GM23338 (cell line): Measurements from ENCODE around the gene VHLL. TPM values are rescaled to one million over a fixed set of nuclear protein-coding genes. Genes with fewer than 3 reads are reported as not detected.

ENCODE experiments used
- ATAC-seq: fragments of 200-7000 bp; cut with Tn5 transposase; 3 replicates; pipeline ENCODE4 v1.9.1; 2020
- DNase-seq: peaks from one replicate; pipeline ENCODE4 v3.0.0-alpha.2; 2015; ENCODE audit warnings: low spot score
- H2AFZ ChIP-seq: fragments of 200-600 bp; sonication (generic); 2 replicates; pipeline ENCODE4 v1.8.0; 2016; ENCODE audit warnings: antibody characterized with exemption, mild to moderate bottlenecking, moderate library complexity
- H3F3A ChIP-seq: fragments of 200-600 bp; sonication (generic); replicated peaks from 2 replicates; pipeline ENCODE4 v1.8.0; 2017; ENCODE audit warnings: antibody characterized with exemption, mixed run types, low read depth
- H3K27ac ChIP-seq: fragments of 200-600 bp; sonication (generic); 2 replicates; pipeline ENCODE4 v1.6.1; 2016; ENCODE audit warnings: low read depth
- H3K27me3 ChIP-seq: fragments of 200-600 bp; sonication (generic); 2 replicates; pipeline ENCODE4 v1.8.0; 2016; ENCODE audit warnings: mild to moderate bottlenecking, mixed run types, moderate library complexity; ENCODE audit not compliant: insufficient read depth
- H3K36me3 ChIP-seq: fragments of 200-600 bp; sonication (generic); 2 replicates; pipeline ENCODE4 v1.8.0; 2016; ENCODE audit warnings: mild to moderate bottlenecking; ENCODE audit not compliant: insufficient read depth
- H3K4me1 ChIP-seq: fragments of 200-600 bp; sonication (generic); 2 replicates; pipeline ENCODE4 v1.8.0; 2016; ENCODE audit warnings: mild to moderate bottlenecking, moderate library complexity; ENCODE audit not compliant: insufficient read depth
- H3K4me2 ChIP-seq: fragments of 200-600 bp; sonication (generic); 2 replicates; pipeline ENCODE4 v1.7.1; 2017; ENCODE audit warnings: mixed run types
- H3K4me3 ChIP-seq: fragments of 200-600 bp; sonication (generic); 2 replicates; pipeline ENCODE4 v1.6.1; 2016; ENCODE audit warnings: mixed run types
- H3K79me2 ChIP-seq: fragments of 200-600 bp; sonication (generic); replicated peaks from 2 replicates; pipeline ENCODE4 v1.8.0; 2017; ENCODE audit warnings: mild to moderate bottlenecking; ENCODE audit not compliant: insufficient read depth
- H3K9me2 ChIP-seq: fragments of 200-600 bp; sonication (generic); 2 replicates; pipeline ENCODE4 v1.8.0; 2017; ENCODE audit not compliant: insufficient read depth
- H4K20me1 ChIP-seq: fragments of 200-600 bp; sonication (generic); replicated peaks from 2 replicates; pipeline ENCODE4 v1.8.0; 2017; ENCODE audit warnings: mild to moderate bottlenecking; ENCODE audit not compliant: insufficient read depth
- H3K27ac Mint-ChIP-seq: 2 replicates; pipeline ENCODE4 v1.8.0; 2020; ENCODE audit warnings: inconsistent platforms, mild to moderate bottlenecking, moderate library complexity, mixed read lengths
- H3K27me3 Mint-ChIP-seq: 3 replicates; pipeline ENCODE4 v1.8.0; 2022; ENCODE audit warnings: low read depth, mild to moderate bottlenecking, moderate library complexity, mixed read lengths, inconsistent platforms; ENCODE audit not compliant: insufficient read depth, poor library complexity
- H3K36me3 Mint-ChIP-seq: 3 replicates; pipeline ENCODE4 v1.8.0; 2021; ENCODE audit warnings: low read depth, mild to moderate bottlenecking, inconsistent platforms, moderate library complexity, mixed read lengths
- H3K4me1 Mint-ChIP-seq: 3 replicates; pipeline ENCODE4 v1.8.0; 2020; ENCODE audit warnings: mild to moderate bottlenecking, inconsistent platforms, mixed read lengths
- H3K4me3 Mint-ChIP-seq: 3 replicates; pipeline ENCODE4 v1.8.0; 2021; ENCODE audit warnings: moderate library complexity, mild to moderate bottlenecking, inconsistent platforms, mixed read lengths
- H3K9me3 Mint-ChIP-seq: 3 replicates; pipeline ENCODE4 v1.8.0; 2020; ENCODE audit warnings: moderate library complexity, mild to moderate bottlenecking, inconsistent platforms, mixed read lengths
- CREB1 ChIP-seq: fragments of 250-450 bp; sonication (Bioruptor Pico); IDR thresholded peaks from 2 replicates; pipeline ENCODE4 v1.5.0; 2020; ENCODE audit warnings: low read depth, mild to moderate bottlenecking, moderate library complexity
- EZH2 ChIP-seq: fragments of 200-600 bp; sonication (generic); IDR thresholded peaks from one replicate; pipeline ENCODE4 v1.8.0; 2017; ENCODE audit warnings: antibody characterized with exemption, mild to moderate bottlenecking, low read depth; ENCODE audit not compliant: unreplicated experiment
- EZH2phosphoT487 ChIP-seq: fragments of 200-600 bp; sonication (generic); IDR thresholded peaks from one replicate; pipeline ENCODE4 v1.8.1; 2018; ENCODE audit warnings: antibody characterized with exemption; ENCODE audit not compliant: unreplicated experiment
- JUNB ChIP-seq: IDR thresholded peaks from one replicate; pipeline ENCODE4 v1.6.1; 2016; ENCODE audit warnings: antibody characterized with exemption; ENCODE audit not compliant: unreplicated experiment
- ZNF114 ChIP-seq: fragments of 250-450 bp; sonication (Bioruptor Pico); IDR thresholded peaks from 2 replicates; pipeline ENCODE4 v1.5.0; 2020; ENCODE audit warnings: mild to moderate bottlenecking, moderate library complexity
- ZNF331 ChIP-seq: fragments of 250-450 bp; sonication (Bioruptor Pico); IDR thresholded peaks from 2 replicates; pipeline ENCODE4 v1.5.0; 2020; ENCODE audit warnings: low read depth, mild to moderate bottlenecking, moderate library complexity
- polyA plus RNA-seq: library from polyadenylated mRNA; unstranded; fragments of >200 nt; fragmentation: Nextera tagmentation; extraction: Ambion mirVana; gene quantifications from 2 replicates; pipeline ENCODE4 v1.2.1, GENCODE V29; 2016
- total RNA-seq: library from RNA; depleted of rRNA; stranded (reverse); fragments of >200 nt; shearing (Covaris generic); gene quantifications from 2 replicates; pipeline ENCODE4 v1.2.3, GENCODE V29; 2014
- TF ChIP-seq, protein P1 (sequence below), 2 experiments: fragments of 200-600 bp in 1 of 2; sonication (generic) in 1 of 2; conservative IDR thresholded peaks; 2 replicates each; pipeline versions ENCODE4 v1.5.1 to v1.6.1; 2016 to 2017; ENCODE audit warnings: antibody characterized with exemption in 2 of 2, low read depth in 2 of 2, mild to moderate bottlenecking in 2 of 2, moderate library complexity in 1 of 2
- TF ChIP-seq, protein P2 (sequence below): fragments of 250-450 bp; sonication (Bioruptor Pico); IDR thresholded peaks from 2 replicates; pipeline ENCODE4 v1.5.0; 2020; ENCODE audit warnings: mild to moderate bottlenecking, moderate library complexity
- TF ChIP-seq, protein P3 (sequence below): IDR thresholded peaks from one replicate; pipeline ENCODE4 v1.6.1; 2018; ENCODE audit warnings: antibody characterized with exemption; ENCODE audit not compliant: unreplicated experiment

The VHLL gene
- total and polyA plus RNA-seq, 2 experiments from 2014 or later, result not detected

DNA sequence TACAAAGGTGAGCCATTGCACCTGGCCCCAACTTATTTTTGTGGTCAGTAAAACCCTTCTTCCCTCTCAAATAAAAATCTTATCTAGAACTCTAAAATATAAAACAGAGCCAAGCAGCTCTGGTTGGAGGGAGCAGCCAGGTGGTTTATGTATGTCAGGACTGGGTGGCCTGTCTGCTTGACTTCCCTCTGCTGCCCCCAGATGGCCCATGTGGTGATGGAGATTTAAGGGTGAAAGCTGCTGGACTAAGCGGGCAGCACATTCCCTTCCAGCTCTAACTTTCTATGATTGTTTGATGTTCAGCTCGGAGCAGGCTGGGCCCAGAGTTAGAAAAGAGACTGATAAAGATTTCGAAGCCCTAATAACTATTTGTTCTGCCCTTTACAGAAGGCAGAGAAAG lies 39.3 kb downstream of the VHLL start:
- H3K36me3 ChIP-seq, result peaks cover 63% of the 10 kb centered on the region
- H3K4me3 Mint-ChIP-seq, result no peak overlapping the region
- peaks cover 10% of the 10 kb centered on the region; the same call in 1 of the 2 replicates for H3F3A ChIP-seq
- H3K79me2 ChIP-seq, result no peaks in the 10 kb centered on the region
- no peak overlapping the region for H3K27ac ChIP-seq
- H3K4me1 Mint-ChIP-seq, result no peaks in the 10 kb centered on the region
- no peaks in the 10 kb centered on the region for H3K27me3 ChIP-seq
- H3K27ac Mint-ChIP-seq, result no peak overlapping the region
- H4K20me1 ChIP-seq, result peaks cover 16% of the 10 kb centered on the region
- H3K4me3 ChIP-seq, result no peak overlapping the region
- no peak overlapping the region for H2AFZ ChIP-seq
- peaks cover 81% of the 10 kb centered on the region for H3K36me3 Mint-ChIP-seq
- H3K27me3 Mint-ChIP-seq, result peaks cover 1% of the 10 kb centered on the region
- H3K4me1 ChIP-seq, result no peaks in the 10 kb centered on the region
- TF ChIP-seq, protein P1, sequence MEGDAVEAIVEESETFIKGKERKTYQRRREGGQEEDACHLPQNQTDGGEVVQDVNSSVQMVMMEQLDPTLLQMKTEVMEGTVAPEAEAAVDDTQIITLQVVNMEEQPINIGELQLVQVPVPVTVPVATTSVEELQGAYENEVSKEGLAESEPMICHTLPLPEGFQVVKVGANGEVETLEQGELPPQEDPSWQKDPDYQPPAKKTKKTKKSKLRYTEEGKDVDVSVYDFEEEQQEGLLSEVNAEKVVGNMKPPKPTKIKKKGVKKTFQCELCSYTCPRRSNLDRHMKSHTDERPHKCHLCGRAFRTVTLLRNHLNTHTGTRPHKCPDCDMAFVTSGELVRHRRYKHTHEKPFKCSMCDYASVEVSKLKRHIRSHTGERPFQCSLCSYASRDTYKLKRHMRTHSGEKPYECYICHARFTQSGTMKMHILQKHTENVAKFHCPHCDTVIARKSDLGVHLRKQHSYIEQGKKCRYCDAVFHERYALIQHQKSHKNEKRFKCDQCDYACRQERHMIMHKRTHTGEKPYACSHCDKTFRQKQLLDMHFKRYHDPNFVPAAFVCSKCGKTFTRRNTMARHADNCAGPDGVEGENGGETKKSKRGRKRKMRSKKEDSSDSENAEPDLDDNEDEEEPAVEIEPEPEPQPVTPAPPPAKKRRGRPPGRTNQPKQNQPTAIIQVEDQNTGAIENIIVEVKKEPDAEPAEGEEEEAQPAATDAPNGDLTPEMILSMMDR (conservative IDR thresholded peaks at IDR 0.05; ENCODE audit: low read depth in 2 of 2), result peak; percentile 13 to 50; a peak in 3 of 4 replicates
- TF ChIP-seq ZNF114, result no peak
- H3K4me2 ChIP-seq, result no peak overlapping the region
- ATAC-seq, result peak; percentile 53; the same call in 2 of the 3 replicates
- H3K9me2 ChIP-seq, result no peaks in the 10 kb centered on the region
- no peaks in the 10 kb centered on the region for H3K9me3 Mint-ChIP-seq
- DNase-seq, result peak; percentile 30

DNA sequence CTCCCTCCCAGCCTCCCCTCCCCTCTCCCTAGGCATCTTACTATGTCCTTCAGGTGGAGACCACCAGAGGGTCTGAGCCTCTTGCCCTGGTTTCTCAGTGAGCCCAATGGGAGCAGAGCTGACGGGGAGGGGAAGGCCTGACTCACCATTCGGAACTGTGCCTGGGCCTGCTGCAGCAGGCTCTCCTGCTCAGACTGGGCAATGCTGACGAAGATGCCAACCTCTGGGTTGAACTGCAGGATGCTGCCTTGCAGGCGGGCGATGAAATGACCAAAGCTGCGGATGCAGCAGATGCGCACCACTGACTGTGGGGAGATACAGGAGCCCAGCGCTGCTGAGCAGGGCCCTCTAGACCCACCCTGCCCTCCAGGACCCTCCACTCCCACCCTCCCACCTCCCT lies 40.2 kb downstream of the VHLL start:
- no peak overlapping the region for H3K4me3 ChIP-seq
- ATAC-seq, result no peak
- peaks cover 10% of the 10 kb centered on the region; the same call in 1 of the 2 replicates for H3F3A ChIP-seq
- no peaks in the 10 kb centered on the region for H3K9me2 ChIP-seq
- H3K27ac Mint-ChIP-seq, result no peak overlapping the region
- H3K27me3 Mint-ChIP-seq, result peaks cover 4% of the 10 kb centered on the region
- peaks cover 77% of the 10 kb centered on the region for H3K36me3 Mint-ChIP-seq
- no peaks in the 10 kb centered on the region for H3K4me1 ChIP-seq
- no peak overlapping the region for H3K4me3 Mint-ChIP-seq
- no peak overlapping the region for H3K4me2 ChIP-seq
- H3K9me3 Mint-ChIP-seq, result no peaks in the 10 kb centered on the region
- DNase-seq, result no peak
- no peak overlapping the region for H3K27ac ChIP-seq
- peaks cover 10% of the 10 kb centered on the region for H4K20me1 ChIP-seq
- no peaks in the 10 kb centered on the region for H3K79me2 ChIP-seq
- no peaks in the 10 kb centered on the region for H3K27me3 ChIP-seq
- no peak overlapping the region for H2AFZ ChIP-seq
- no peaks in the 10 kb centered on the region for H3K4me1 Mint-ChIP-seq
- peaks cover 60% of the 10 kb centered on the region for H3K36me3 ChIP-seq
- TF ChIP-seq ZNF114, result no peak
- no peak for TF ChIP-seq CREB1 (CRISPR knock-in tag)
- no peak for TF ChIP-seq ZNF331
- TF ChIP-seq EZH2phosphoT487, result no peak
- TF ChIP-seq JUNB, result no peak
- TF ChIP-seq, protein P2, sequence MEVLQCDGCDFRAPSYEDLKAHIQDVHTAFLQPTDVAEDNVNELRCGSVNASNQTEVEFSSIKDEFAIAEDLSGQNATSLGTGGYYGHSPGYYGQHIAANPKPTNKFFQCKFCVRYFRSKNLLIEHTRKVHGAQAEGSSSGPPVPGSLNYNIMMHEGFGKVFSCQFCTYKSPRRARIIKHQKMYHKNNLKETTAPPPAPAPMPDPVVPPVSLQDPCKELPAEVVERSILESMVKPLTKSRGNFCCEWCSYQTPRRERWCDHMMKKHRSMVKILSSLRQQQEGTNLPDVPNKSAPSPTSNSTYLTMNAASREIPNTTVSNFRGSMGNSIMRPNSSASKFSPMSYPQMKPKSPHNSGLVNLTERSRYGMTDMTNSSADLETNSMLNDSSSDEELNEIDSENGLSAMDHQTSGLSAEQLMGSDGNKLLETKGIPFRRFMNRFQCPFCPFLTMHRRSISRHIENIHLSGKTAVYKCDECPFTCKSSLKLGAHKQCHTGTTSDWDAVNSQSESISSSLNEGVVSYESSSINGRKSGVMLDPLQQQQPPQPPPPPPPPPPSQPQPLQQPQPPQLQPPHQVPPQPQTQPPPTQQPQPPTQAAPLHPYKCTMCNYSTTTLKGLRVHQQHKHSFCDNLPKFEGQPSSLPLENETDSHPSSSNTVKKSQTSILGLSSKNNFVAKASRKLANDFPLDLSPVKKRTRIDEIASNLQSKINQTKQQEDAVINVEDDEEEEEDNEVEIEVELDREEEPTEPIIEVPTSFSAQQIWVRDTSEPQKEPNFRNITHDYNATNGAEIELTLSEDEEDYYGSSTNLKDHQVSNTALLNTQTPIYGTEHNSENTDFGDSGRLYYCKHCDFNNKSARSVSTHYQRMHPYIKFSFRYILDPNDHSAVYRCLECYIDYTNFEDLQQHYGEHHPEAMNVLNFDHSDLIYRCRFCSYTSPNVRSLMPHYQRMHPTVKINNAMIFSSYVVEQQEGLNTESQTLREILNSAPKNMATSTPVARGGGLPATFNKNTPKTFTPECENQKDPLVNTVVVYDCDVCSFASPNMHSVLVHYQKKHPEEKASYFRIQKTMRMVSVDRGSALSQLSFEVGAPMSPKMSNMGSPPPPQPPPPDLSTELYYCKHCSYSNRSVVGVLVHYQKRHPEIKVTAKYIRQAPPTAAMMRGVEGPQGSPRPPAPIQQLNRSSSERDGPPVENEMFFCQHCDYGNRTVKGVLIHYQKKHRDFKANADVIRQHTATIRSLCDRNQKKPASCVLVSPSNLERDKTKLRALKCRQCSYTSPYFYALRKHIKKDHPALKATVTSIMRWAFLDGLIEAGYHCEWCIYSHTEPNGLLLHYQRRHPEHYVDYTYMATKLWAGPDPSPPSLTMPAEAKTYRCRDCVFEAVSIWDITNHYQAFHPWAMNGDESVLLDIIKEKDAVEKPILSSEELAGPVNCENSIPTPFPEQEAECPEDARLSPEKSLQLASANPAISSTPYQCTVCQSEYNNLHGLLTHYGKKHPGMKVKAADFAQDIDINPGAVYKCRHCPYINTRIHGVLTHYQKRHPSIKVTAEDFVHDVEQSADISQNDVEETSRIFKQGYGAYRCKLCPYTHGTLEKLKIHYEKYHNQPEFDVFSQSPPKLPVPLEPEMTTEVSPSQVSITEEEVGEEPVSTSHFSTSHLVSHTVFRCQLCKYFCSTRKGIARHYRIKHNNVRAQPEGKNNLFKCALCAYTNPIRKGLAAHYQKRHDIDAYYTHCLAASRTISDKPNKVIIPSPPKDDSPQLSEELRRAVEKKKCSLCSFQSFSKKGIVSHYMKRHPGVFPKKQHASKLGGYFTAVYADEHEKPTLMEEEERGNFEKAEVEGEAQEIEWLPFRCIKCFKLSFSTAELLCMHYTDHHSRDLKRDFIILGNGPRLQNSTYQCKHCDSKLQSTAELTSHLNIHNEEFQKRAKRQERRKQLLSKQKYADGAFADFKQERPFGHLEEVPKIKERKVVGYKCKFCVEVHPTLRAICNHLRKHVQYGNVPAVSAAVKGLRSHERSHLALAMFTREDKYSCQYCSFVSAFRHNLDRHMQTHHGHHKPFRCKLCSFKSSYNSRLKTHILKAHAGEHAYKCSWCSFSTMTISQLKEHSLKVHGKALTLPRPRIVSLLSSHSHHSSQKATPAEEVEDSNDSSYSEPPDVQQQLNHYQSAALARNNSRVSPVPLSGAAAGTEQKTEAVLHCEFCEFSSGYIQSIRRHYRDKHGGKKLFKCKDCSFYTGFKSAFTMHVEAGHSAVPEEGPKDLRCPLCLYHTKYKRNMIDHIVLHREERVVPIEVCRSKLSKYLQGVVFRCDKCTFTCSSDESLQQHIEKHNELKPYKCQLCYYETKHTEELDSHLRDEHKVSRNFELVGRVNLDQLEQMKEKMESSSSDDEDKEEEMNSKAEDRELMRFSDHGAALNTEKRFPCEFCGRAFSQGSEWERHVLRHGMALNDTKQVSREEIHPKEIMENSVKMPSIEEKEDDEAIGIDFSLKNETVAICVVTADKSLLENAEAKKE (CRISPR knock-in tag), result no peak
- TF ChIP-seq EZH2, result no peak
- TF ChIP-seq, protein P3, sequence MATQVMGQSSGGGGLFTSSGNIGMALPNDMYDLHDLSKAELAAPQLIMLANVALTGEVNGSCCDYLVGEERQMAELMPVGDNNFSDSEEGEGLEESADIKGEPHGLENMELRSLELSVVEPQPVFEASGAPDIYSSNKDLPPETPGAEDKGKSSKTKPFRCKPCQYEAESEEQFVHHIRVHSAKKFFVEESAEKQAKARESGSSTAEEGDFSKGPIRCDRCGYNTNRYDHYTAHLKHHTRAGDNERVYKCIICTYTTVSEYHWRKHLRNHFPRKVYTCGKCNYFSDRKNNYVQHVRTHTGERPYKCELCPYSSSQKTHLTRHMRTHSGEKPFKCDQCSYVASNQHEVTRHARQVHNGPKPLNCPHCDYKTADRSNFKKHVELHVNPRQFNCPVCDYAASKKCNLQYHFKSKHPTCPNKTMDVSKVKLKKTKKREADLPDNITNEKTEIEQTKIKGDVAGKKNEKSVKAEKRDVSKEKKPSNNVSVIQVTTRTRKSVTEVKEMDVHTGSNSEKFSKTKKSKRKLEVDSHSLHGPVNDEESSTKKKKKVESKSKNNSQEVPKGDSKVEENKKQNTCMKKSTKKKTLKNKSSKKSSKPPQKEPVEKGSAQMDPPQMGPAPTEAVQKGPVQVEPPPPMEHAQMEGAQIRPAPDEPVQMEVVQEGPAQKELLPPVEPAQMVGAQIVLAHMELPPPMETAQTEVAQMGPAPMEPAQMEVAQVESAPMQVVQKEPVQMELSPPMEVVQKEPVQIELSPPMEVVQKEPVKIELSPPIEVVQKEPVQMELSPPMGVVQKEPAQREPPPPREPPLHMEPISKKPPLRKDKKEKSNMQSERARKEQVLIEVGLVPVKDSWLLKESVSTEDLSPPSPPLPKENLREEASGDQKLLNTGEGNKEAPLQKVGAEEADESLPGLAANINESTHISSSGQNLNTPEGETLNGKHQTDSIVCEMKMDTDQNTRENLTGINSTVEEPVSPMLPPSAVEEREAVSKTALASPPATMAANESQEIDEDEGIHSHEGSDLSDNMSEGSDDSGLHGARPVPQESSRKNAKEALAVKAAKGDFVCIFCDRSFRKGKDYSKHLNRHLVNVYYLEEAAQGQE, result no peak
